SK-N-MC (cell line): ENCODE data around the gene SAP25.

Experiments
- DNase-seq: peaks from one replicate; pipeline ENCODE4 v3.0.0-alpha.2; 2011; ENCODE audit warnings: low read depth, low spot score
- H3K27ac ChIP-seq: fragments of 200-600 bp; sonication (generic); 2 replicates; pipeline ENCODE4 v1.5.1; 2016; ENCODE audit warnings: mixed run types
- H3K36me3 ChIP-seq: fragments of 200-600 bp; sonication (generic); 2 replicates; pipeline ENCODE4 v1.6.1; 2017; ENCODE audit warnings: antibody characterized with exemption, low read length, mixed read lengths; ENCODE audit not compliant: insufficient read depth
- H3K4me3 ChIP-seq: fragments of 200-600 bp; sonication (generic); 2 replicates; pipeline ENCODE4 v1.5.1; 2016
- H3K9ac ChIP-seq: fragments of 200-600 bp; sonication (generic); 2 replicates; pipeline ENCODE4 v1.8.0; 2017; ENCODE audit warnings: mixed run types, mixed read lengths; ENCODE audit not compliant: insufficient read length
- H3K9me3 ChIP-seq: fragments of 200-600 bp; sonication (generic); 2 replicates; pipeline ENCODE4 v1.6.1; 2017; ENCODE audit warnings: low read depth, mild to moderate bottlenecking, antibody characterized with exemption, low read length, moderate library complexity, mixed read lengths
- EZH2 ChIP-seq: fragments of 200-600 bp; sonication (generic); IDR thresholded peaks from one replicate; pipeline ENCODE4 v1.6.1; 2017; ENCODE audit warnings: antibody characterized with exemption
- FOXP2 ChIP-seq: optimal IDR thresholded peaks from 2 replicates; pipeline ENCODE3; 2011; ENCODE audit warnings: mild to moderate bottlenecking, moderate library complexity; ENCODE audit not compliant: insufficient read depth; ENCODE audit errors: extremely low read length, control extremely low read depth
- POLR2AphosphoS5 ChIP-seq: IDR thresholded peaks from 2 replicates; pipeline ENCODE4 v1.6.1; 2012; ENCODE audit warnings: mild to moderate bottlenecking, low read depth, low read length, borderline replicate concordance

The SAP25 gene

DNA sequence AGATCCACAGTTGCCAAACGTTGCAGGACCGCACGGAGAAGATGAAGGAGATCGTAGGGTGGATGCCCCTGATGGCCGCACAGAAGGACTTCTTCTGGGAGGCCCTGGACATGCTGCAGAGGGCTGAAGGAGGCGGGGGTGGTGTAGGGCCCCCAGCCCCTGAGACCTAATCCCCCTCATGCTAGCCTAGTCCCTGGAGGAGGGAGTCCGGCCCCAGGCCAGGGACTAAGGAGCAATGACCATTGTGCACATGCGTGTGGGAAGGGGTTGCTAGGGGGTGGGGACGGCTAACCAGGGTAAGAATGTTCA, 27.0 kb upstream of the SAP25 start:
- Histone ChIP-seq H3K9me3 (no peaks in the 10 kb centered on the region), H3K9ac (no peak overlapping the region), H3K4me3 (no peak overlapping the region), H3K27ac (no peak overlapping the region), H3K36me3 (no peaks in the 10 kb centered on the region)
- DNase-seq: no peak
- TF ChIP-seq POLR2AphosphoS5: no peak
- TF ChIP-seq EZH2: no peak
- no peak for TF ChIP-seq FOXP2

DNA sequence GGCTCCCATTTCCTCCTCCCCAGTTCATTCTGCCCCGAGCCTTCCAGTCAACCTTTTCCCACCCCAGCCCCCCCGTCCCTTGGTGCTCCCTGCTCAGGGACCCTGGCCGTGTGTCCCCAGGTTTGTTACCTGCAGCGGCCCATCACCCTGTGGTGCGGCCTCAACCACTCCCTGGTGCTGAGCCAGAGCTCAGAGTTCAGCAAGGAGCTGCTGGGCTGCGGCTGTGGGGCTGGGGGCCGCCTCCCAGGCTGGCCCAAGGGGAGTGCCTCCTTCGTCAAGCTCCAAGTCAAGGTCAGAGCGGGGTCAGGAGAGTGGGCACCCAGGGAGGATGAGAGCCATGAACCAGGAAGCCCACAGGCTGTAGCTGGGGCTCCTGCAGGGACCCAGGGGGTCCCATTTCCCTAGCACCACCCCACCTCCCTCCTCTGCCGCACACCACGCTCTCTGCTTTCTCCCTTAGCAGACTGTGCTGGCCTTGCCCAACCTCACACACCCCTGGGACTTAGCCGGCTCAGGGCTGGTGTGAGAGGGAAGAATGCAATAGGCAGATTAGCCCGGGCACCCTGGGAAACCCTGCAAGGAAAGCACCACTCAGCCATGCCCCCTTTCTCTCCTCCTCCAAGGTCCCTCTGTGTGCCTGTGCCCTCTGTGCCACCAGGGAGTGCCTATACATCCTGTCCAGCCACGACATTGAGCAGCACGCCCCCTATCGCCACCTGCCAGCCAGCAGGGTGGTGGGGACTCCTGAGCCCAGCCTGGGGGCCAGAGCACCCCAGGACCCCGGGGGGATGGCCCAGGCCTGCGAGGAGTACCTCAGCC, 26.4 kb upstream of the SAP25 start:
- no peak overlapping the region for H3K4me3 ChIP-seq
- no peaks in the 10 kb centered on the region for H3K9me3 ChIP-seq
- H3K36me3 ChIP-seq: no peaks in the 10 kb centered on the region
- TF ChIP-seq POLR2AphosphoS5 (0 out of 2 replicates have a peak, but pooled peaks have one; percentile 3), FOXP2 (no peak)
- DNase-seq: no peak
- no peak overlapping the region for H3K9ac ChIP-seq
- no peak overlapping the region for H3K27ac ChIP-seq

DNA sequence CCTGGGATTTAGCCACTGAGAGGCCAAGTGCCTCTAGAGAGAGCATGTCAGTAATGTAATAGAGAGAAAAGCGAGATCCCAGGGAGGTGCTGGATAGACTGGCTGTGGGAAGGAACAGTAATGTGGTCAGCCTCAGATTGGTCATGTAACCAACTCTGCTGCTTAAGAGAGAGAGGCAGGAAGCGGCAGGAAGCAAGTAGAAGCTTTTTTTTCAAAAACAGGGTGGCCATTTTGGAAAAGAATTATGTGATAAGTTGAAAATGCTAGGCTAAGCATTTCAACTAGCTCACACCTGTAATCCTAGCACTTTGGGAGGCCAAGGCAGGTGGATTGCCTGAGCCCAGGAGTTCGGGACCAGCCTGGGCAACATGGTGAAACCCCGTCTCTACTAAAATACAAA, 24.7 kb upstream of the SAP25 start:
- no peak for DNase-seq
- H3K27ac ChIP-seq: no peak overlapping the region
- H3K36me3 ChIP-seq: no peaks in the 10 kb centered on the region
- H3K9ac ChIP-seq: no peak overlapping the region
- no peak for TF ChIP-seq EZH2
- no peak for TF ChIP-seq FOXP2
- TF ChIP-seq POLR2AphosphoS5: no peak
- H3K9me3 ChIP-seq: no peaks in the 10 kb centered on the region
- H3K4me3 ChIP-seq: no peak overlapping the region

DNA sequence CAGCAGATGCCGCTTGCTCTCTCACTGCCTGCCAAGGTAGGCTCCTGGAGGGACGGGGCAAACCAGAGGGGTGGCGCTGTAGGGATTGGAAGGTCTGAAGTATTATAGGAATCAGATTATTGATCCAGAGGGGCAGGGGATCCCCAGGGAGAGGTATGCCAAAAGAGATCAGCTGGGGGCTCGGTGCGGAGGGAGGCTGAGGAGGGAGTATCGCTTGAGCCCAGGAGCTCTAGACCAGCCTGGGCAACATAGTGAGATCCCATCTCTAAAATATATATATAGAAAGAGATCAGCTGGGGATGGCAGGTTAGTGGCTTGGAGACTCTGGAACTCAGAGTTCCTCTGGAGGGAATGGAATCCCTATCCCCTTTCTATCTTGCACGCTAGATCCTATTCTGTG, 21.5 kb upstream of the SAP25 start:
- no peaks in the 10 kb centered on the region for H3K9me3 ChIP-seq
- no peak for TF ChIP-seq EZH2
- TF ChIP-seq POLR2AphosphoS5: no peak
- no peak for TF ChIP-seq FOXP2
- no peak overlapping the region for H3K27ac ChIP-seq
- H3K4me3 ChIP-seq: no peak overlapping the region
- H3K9ac ChIP-seq: no peak overlapping the region
- DNase-seq: no peak
- no peaks in the 10 kb centered on the region for H3K36me3 ChIP-seq

DNA sequence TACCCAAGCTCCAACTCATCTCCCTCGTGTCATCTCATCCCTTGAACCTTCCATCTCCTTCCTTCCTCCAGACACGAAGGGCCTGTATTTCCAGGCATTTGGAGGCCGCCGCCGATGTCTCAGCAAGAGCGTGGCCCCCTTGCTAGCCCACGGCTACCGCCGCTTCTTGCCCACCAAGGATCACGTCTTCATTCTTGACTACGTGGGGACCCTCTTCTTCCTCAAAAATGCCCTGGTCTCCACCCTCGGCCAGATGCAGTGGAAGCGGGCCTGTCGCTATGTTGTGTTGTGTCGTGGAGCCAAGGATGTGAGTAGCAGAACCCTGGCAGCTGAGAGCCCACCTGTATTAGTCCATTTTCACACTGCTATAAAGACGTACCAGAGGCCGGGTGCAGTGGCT, 17.9 kb upstream of the SAP25 start:
- H3K9ac ChIP-seq: no peak overlapping the region
- no peak overlapping the region for H3K27ac ChIP-seq
- DNase-seq: no peak
- no peak overlapping the region for H3K4me3 ChIP-seq
- no peaks in the 10 kb centered on the region for H3K36me3 ChIP-seq
- TF ChIP-seq EZH2 (no peak), POLR2AphosphoS5 (no peak), FOXP2 (no peak)
- no peaks in the 10 kb centered on the region for H3K9me3 ChIP-seq

DNA sequence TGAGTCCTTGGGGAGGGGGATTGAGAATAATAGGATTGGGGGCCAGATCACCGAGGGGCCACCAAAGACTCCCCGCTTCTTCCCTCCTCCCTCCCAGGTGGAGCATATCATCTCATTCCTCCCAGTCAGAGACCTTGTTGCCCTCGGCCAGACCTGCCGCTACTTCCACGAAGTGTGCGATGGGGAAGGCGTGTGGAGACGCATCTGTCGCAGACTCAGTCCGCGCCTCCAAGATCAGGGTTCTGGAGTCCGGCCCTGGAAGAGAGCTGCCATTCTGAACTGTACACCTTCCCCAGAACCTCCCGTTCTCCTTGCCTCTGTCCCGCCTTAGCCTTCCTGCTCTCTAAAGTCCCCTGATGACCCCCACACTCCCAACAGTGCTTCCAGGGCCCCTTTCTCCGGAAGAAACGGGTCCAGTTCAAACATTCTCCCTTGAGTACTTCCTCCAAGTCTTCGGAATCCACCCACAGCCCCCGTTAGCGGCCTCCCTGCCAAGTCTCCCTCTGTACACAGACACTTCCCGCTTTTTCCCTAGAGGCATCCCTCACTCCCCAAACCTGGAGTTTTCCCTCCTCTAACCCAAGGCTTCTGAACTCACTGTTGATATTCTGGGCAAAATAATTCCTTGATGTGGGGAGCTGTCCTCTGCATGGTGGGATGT, 16.5 kb upstream of the SAP25 start:
- no peak for DNase-seq
- peak overlapping the region; percentile 40; the same call in 1 of the 2 replicates for H3K27ac ChIP-seq
- peak overlapping the region; percentile 45 for H3K9ac ChIP-seq
- TF ChIP-seq POLR2AphosphoS5 (no peak), EZH2 (no peak), FOXP2 (no peak)
- no peaks in the 10 kb centered on the region for H3K36me3 ChIP-seq
- no peak overlapping the region for H3K4me3 ChIP-seq
- no peaks in the 10 kb centered on the region for H3K9me3 ChIP-seq

DNA sequence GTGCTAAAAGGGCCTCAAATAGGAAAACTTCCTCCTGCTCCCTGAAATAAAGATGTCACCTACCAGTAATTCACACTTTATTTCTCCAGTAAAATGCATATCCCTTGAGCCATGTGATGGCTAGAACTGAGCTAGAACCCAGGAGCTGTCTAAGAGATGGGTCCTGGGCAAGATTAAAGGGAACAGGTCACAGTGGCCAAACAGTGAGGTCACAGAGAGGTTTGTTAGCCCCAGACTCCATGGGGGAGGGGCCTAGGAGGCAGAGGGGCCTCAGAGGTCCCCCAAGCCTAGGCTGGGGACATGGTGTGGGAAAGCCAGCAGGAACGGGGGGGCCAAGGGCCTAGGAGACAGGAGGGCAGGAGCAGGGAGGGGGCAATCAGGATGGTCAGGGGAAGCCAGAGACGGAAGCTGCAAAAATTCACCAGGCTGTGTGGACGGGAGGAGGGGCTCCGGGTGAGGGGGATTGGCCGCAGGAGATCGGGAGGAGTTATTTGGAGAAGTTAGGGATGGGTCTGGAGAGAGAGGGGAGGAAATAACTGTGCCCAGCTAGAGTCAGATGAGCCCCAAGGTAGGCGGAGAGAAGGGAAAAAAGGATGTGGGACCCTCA, 15.7 kb upstream of the SAP25 start:
- H3K27ac ChIP-seq: no peak overlapping the region
- H3K4me3 ChIP-seq: no peak overlapping the region
- no peak for DNase-seq
- no peak overlapping the region for H3K9ac ChIP-seq
- TF ChIP-seq FOXP2 (no peak), POLR2AphosphoS5 (no peak), EZH2 (no peak)
- H3K9me3 ChIP-seq: no peaks in the 10 kb centered on the region
- no peaks in the 10 kb centered on the region for H3K36me3 ChIP-seq

DNA sequence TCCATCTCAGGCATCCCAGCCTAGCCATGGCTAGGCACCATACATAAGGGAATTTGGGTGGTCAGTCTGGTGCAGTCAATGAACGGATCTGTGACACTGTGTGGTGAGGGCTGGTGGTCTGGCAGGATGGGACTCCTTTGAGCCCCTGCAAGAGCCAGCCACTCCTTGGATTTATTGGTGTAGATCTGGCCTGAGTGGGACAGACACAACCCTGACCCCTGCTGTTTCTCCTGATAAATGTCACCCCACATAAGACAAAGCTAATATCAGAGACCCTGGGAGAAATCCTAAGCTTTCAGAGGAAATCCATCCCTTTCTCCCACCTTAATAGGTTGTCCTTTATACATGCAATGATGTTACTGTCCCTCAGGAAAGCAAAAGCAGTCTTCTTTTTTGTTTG, 14.7 kb upstream of the SAP25 start:
- H3K36me3 ChIP-seq: no peaks in the 10 kb centered on the region

DNA sequence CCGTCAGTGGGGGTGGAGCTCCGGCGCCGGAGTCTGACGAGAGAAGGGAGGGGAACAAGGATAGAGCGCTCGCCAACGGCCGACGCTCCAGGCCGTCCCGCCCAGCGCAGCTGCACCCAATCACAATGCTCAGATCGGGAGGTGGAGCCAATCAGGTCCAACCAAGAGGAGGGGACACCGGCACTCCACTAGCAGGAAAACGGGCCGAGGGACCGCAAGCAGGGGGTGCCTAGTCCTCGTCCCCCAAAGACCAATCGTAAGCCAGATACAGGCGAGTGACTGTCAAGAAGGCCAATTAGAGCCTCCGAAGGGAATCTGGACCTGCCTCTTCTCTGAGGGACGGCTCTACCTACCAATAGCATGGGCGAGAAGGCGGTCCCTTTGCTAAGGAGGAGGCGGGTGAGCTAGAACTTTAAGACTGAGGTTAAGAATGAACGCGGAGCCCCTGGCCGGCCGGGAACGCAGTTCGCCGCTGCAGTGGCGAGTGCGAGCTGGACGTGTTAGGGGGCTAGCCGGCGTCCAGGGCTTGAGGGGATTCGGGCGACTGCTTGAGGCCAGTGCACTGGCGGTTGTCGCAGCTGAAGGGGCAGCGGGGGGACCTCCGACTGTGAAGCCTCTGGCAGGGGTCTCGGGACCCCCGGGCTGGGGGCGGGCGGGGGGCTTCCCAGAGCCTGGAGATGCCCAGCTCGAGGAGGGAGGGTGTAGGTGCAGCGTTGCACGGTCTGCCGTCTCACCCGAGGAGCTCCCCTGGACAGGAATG, 12.7 kb upstream of the SAP25 start, which contains the start of gene FBXO24:
Gene FBXO24 (plus strand): TSS at position 63 of the 760 bp plus-strand sequence. CDS start 298 bp downstream, at position 361.
- Histone ChIP-seq H3K4me3 (peak within 1 kb of the TSS; percentile 98), H3K9me3 (no peaks in the 10 kb centered on the region), H3K27ac (peak within 1 kb of the TSS; percentile 90), H3K9ac (peak within 1 kb of the TSS; percentile 97), H3K36me3 (peaks cover 7% of the 10 kb centered on the region; the same call in 1 of the 2 replicates)
- TF ChIP-seq POLR2AphosphoS5: peak; percentile 85
- TF ChIP-seq EZH2: no peak
- peak; percentile 99 for DNase-seq

More for the DNA sequence above, 14.7 kb upstream of the SAP25 start:
- no peak overlapping the region for H3K4me3 ChIP-seq
- no peak for DNase-seq
- H3K9ac ChIP-seq: no peak overlapping the region
- TF ChIP-seq FOXP2 (no peak), POLR2AphosphoS5 (no peak), EZH2 (no peak)
- no peak overlapping the region for H3K27ac ChIP-seq
- H3K9me3 ChIP-seq: no peaks in the 10 kb centered on the region
